Adrenal gland (tissue), 12 donors: Measurements from ENCODE around the gene FAM228B. TPM values are rescaled to one million over a fixed set of nuclear protein-coding genes. Genes with fewer than 3 reads are reported as not detected.

Source experiments
- DNase-seq, 7 donors: peaks; one replicate each; pipeline ENCODE4 v3.0.0-alpha.2; 2019 to 2020
- H3K27ac ChIP-seq, 5 donors: fragments of 200-600 bp; sonication (generic) in 4 of 5; 1 replicate in 3 of 5; 2 replicates in 2 of 5; pipeline versions ENCODE4 v1.5.1 to v1.8.0; 2016 to 2020; ENCODE audit warnings: mild to moderate bottlenecking in 1 of 5
- H3K27me3 ChIP-seq: fragments of 200-600 bp; 2 replicates; pipeline ENCODE4 v1.8.0; 2021
- H3K36me3 ChIP-seq, 2 donors: fragments of 200-600 bp; replicated peaks in 1 of 2; 1 replicate in 1 of 2; 2 replicates in 1 of 2; pipeline versions ENCODE4 v1.5.1 to v1.8.0; 2018 to 2022
- H3K4me1 ChIP-seq, 2 donors: fragments of 200-600 bp; replicated peaks in 1 of 2; 1 replicate in 1 of 2; 2 replicates in 1 of 2; pipeline versions ENCODE4 v1.5.1 to v1.8.0; 2018 to 2021
- H3K4me3 ChIP-seq, 4 donors: fragments of 200-600 bp; sonication (generic) in 3 of 4; one replicate each; pipeline ENCODE4 v1.5.1; 2016 to 2018
- H3K9me3 ChIP-seq, 3 donors: fragments of 200-600 bp; sonication (generic) in 1 of 3; replicated peaks in 1 of 3; 1 replicate in 2 of 3; 2 replicates in 1 of 3; pipeline versions ENCODE4 v1.5.1 to v1.8.0; 2016 to 2021
- POLR2A ChIP-seq, 2 donors: fragments of 450-650 bp; IDR thresholded peaks; one replicate each; pipeline ENCODE4 v1.6.1; 2017; ENCODE audit warnings: antibody characterized with exemption in 2 of 2, mild to moderate bottlenecking in 2 of 2, moderate library complexity in 1 of 2
- WGBS, 4 donors: extraction: QIAGEN DNeasy Blood & Tissue Kit in 2 of 4; methylation state at CpG; one replicate each; pipeline versions ENCODE4 v1.1.5 to v1.1.7; 2013 to 2017; 5-methylcytosine and 5-hydroxymethylcytosine counted together
- intact Hi-C, 2 donors: fragments of 100-400 bp; cut with DNase I; formaldehyde crosslinking; loops; one replicate each; pipeline versions ENCODE4 v1.14.1 to v1.15.0; 2022 to 2023
- polyA plus RNA-seq, 3 donors: library from polyadenylated mRNA; stranded (reverse); fragments of 200-250 nt in 2 of 3; fragments of 350-450 nt in 1 of 3; fragmentation: Illumina TruSeq in 1 of 3; extraction: RNeasy Lipid Tissue Mini Kit (QIAGEN cat#74804) in 1 of 3; gene quantifications; one replicate each; pipeline ENCODE4 v1.2.3, GENCODE V29; 2013 to 2014
- total RNA-seq, 9 donors: library from RNA; depleted of rRNA in 4 of 9; stranded (reverse); fragments of >200 nt in 4 of 9; fragments of 120-200 nt in 1 of 9; fragmentation: NEBNext Ultra II Directional in 1 of 9; extraction: Animal tissue kit (Norgen Biotek cat#: 25700) in 1 of 9; gene quantifications; one replicate each; pipeline versions ENCODE4 v1.1.0 to v1.2.4, GENCODE V29; 2013 to 2023
- TF ChIP-seq, protein P1 (sequence below), 6 experiments: fragments of 450-650 bp in 4 of 6; fragments of 200-600 bp in 2 of 6; sonication (generic) in 1 of 6; IDR thresholded peaks; 1 replicate in 5 of 6; 2 replicates in 1 of 6; pipeline versions ENCODE4 v1.5.1 to v1.8.0; 2016 to 2021; ENCODE audit warnings: antibody characterized with exemption in 6 of 6, mild to moderate bottlenecking in 2 of 6, moderate library complexity in 1 of 6
- donor health status: healthy with polysubstance abuse.
- donor health status: Bipolar disorder and iron deficiency.
- donor health status: DM: yes; HTN: yes; CAD: no.
- donor health status: DM: no; HTN: no; CAD: no.
- donor health status: DM: no; HTN: no; CAD: no.
- donor health status: DM: yes; HTN: yes; CAD: no.

FAM228B gene
- total and polyA plus RNA-seq, 12 donors, result 1.9 to 141 (median 29.2) TPM

DNA sequence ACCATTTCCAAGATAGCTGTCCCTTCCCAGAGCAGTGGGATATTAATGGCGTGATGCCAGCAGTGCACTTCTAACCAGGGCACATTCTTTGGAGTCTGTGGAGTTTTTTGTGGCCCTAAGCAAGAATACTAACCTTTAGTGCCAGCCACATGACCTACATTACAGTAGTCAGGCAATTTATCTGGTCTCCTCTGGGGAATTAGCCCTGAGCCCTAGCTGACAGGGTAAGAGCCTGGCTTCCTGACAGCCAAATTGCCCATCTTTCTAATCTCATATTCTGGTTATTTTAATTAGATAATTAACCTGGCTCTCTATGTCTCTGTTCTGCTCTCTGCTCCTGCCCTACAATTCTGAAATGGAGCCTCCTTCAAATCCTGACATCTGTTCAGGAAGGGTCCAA is 5.4 kb upstream of the FAM228B start:
- no peak for DNase-seq
- peaks cover 0 to 6% of the 10 kb centered on the region in 2 donors for H3K4me1 ChIP-seq
- H3K27me3 ChIP-seq, result no peaks in the 10 kb centered on the region
- H3K36me3 ChIP-seq, result no peaks in the 10 kb centered on the region
- no peaks in the 10 kb centered on the region for H3K9me3 ChIP-seq
- no peak overlapping the region for H3K4me3 ChIP-seq
- H3K27ac ChIP-seq, result no peak overlapping the region
- no peak for TF ChIP-seq POLR2A (IDR thresholded peaks at IDR 0.05)
- TF ChIP-seq, protein P1, sequence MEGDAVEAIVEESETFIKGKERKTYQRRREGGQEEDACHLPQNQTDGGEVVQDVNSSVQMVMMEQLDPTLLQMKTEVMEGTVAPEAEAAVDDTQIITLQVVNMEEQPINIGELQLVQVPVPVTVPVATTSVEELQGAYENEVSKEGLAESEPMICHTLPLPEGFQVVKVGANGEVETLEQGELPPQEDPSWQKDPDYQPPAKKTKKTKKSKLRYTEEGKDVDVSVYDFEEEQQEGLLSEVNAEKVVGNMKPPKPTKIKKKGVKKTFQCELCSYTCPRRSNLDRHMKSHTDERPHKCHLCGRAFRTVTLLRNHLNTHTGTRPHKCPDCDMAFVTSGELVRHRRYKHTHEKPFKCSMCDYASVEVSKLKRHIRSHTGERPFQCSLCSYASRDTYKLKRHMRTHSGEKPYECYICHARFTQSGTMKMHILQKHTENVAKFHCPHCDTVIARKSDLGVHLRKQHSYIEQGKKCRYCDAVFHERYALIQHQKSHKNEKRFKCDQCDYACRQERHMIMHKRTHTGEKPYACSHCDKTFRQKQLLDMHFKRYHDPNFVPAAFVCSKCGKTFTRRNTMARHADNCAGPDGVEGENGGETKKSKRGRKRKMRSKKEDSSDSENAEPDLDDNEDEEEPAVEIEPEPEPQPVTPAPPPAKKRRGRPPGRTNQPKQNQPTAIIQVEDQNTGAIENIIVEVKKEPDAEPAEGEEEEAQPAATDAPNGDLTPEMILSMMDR (IDR thresholded peaks at IDR 0.05), result no peak
- WGBS, 4 donors, result 74 to 85% (median 80%) methylated on average over 1 of the region's 1 CpG
- intact Hi-C loops, result no loop called here

DNA sequence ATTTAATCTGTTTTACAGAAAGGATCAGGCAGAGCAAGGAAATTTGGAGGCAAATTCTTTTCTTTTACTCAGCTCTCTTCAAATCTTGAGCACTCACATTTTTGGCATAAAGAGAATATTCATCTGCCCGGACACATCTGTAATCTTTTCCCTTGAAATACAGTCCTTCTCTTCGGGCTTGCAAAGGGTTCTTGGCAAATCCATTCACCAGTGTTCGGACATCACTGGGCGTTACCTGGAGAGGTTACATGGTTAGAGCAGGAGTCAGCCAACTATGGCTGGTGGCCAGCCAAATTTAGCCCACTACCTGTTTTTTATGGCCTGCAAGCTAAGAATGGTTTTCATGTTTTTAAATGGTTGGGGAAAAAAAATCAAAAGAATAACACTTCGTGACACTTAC is 2.2 kb upstream of the FAM228B start:
- H3K36me3 ChIP-seq, result no peaks in the 10 kb centered on the region
- 69 to 85% (median 79%) methylated on average over 5 of the region's 5 CpGs for WGBS, 4 donors
- no peak for DNase-seq
- no peak for TF ChIP-seq POLR2A (IDR thresholded peaks at IDR 0.05)
- TF ChIP-seq, protein P1 (IDR thresholded peaks at IDR 0.05), result no peak
- H3K27ac ChIP-seq, result no peak overlapping the region
- no peak overlapping the region for H3K4me3 ChIP-seq
- intact Hi-C loops, result no loop called here
- no peaks in the 10 kb centered on the region for H3K27me3 ChIP-seq
- H3K4me1 ChIP-seq, result peaks cover 5 to 18% of the 10 kb centered on the region in 2 donors
- H3K9me3 ChIP-seq, result no peaks in the 10 kb centered on the region

DNA sequence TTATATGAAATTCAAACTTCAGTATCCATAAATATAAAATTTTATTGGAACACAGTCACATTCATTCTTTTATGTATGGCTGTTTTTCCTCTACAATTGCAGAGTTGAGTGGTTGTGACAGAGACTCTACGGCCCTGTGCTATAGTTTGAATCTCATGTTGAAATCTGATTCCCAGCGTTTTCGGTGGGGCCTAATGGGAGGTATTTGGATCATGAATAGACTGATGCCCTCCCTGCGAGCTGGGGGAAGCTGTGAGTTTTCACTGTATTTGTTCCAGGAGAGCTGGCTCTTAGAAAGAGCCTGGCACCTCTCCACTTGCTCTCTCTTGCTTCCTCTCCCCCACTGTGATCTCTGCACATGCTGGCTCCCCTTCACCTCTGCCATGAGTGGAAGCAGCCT is 1.8 kb upstream of the FAM228B start:
- intact Hi-C loops, result no loop called here
- H3K9me3 ChIP-seq, result no peaks in the 10 kb centered on the region
- H3K27me3 ChIP-seq, result no peaks in the 10 kb centered on the region
- H3K27ac ChIP-seq, result no peak overlapping the region
- TF ChIP-seq POLR2A (IDR thresholded peaks at IDR 0.05), result no peak
- TF ChIP-seq, protein P1 (IDR thresholded peaks at IDR 0.05), result no peak
- DNase-seq, result no peak
- H3K4me1 ChIP-seq, result peaks cover 5 to 18% of the 10 kb centered on the region in 2 donors
- H3K36me3 ChIP-seq, result no peaks in the 10 kb centered on the region
- H3K4me3 ChIP-seq, result no peak overlapping the region
- 55 to 89% (median 81%) methylated on average over 4 of the region's 4 CpGs for WGBS, 4 donors

DNA sequence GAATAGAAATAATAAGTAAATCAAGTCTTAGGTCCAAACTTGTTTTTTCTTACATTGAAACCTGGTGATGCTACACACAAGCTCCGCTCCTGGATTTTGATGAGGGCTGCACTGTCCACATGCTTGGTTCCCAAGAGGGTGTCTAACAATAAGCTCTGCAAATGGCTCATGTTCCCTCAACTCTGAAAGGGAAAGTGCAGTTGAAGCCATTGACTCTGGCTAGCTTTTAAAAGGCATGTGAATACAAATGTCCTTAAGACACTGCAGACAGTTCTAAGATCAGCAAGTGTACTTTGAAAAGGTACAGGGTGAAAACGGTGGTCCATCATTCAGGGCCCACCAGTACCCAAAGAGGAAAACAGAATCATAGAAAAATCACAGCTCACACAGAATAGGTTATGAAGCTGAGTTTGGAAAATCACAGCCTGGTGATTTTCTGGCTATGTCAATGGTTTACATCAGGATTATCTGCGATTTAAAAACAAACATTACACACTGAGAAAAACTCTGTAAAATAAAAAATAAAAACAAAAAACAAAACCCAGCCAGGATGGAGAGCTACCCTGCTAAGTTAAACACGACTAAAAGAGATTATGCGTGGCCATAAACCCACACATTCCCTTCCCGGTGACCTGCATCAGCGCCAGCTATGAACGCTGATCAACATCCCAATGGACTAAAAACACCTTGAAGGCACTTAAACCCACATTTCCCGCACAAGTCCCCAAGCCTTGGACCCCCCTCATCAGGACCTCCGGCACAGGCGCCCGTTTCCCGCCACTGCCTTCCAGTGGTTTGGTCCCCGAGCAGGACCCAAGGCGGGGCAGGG is 689 bp upstream of the FAM228B start:
- no peak for TF ChIP-seq POLR2A (IDR thresholded peaks at IDR 0.05)
- TF ChIP-seq, protein P1 (IDR thresholded peaks at IDR 0.05), result no peak
- Histone ChIP-seq H3K27me3 (no peaks in the 10 kb centered on the region), H3K27ac (peak overlapping the region; percentile 70 to 98 (median 84)), H3K4me3 (peak overlapping the region; percentile 45 to 95 (median 70)), H3K9me3 (no peaks in the 10 kb centered on the region), H3K4me1 (peaks cover 5 to 18% of the 10 kb centered on the region in 2 donors), H3K36me3 (no peaks in the 10 kb centered on the region)
- WGBS, 4 donors, result 7 to 14% (median 9%) methylated on average over 9 to 15 of the region's 15 CpGs
- no peak for DNase-seq
- intact Hi-C loops, result no loop called here
